ENCODE measurements around the gene C17orf107. TPM values are rescaled to one million over a fixed set of nuclear protein-coding genes. Genes with fewer than 3 reads are reported as not detected.

C17orf107 gene
- total RNA-seq, 1 donor from 2014 or later: 2.7 TPM

DNA sequence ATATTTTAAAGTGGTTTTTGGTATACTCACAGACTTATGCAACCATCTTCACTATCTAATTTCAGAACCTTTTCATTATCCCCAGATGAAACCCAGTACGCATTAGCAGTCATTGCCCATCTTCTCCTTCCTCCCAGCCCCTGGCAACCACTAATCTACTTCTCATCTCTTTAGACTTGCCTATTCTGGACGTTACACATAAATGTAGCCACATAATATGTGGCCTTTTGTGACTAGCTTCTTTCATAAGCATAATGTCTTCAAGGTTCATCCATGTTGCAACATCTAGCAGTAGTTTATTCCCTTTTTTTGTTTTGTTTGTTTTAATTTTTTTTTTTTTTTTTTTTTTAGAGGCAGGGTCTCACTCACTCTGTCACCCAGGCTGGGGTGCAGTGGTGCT, 28.5 kb upstream of the C17orf107 start:
- intact Hi-C loops (cut with DNase I): no loop called here
- H3K36me3 ChIP-seq: no peaks in the 10 kb centered on the region
- TF ChIP-seq, protein P1, sequence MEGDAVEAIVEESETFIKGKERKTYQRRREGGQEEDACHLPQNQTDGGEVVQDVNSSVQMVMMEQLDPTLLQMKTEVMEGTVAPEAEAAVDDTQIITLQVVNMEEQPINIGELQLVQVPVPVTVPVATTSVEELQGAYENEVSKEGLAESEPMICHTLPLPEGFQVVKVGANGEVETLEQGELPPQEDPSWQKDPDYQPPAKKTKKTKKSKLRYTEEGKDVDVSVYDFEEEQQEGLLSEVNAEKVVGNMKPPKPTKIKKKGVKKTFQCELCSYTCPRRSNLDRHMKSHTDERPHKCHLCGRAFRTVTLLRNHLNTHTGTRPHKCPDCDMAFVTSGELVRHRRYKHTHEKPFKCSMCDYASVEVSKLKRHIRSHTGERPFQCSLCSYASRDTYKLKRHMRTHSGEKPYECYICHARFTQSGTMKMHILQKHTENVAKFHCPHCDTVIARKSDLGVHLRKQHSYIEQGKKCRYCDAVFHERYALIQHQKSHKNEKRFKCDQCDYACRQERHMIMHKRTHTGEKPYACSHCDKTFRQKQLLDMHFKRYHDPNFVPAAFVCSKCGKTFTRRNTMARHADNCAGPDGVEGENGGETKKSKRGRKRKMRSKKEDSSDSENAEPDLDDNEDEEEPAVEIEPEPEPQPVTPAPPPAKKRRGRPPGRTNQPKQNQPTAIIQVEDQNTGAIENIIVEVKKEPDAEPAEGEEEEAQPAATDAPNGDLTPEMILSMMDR (IDR thresholded peaks at IDR 0.05): no peak
- H3K27me3 ChIP-seq: no peaks in the 10 kb centered on the region
- no peak for DNase-seq
- peak; percentile 52 for ATAC-seq
- no peaks in the 10 kb centered on the region for H3K9me3 ChIP-seq
- no peak overlapping the region for H3K27ac ChIP-seq
- H3K4me1 ChIP-seq: peaks cover 23% of the 10 kb centered on the region
- H3K4me3 ChIP-seq: no peak overlapping the region

DNA sequence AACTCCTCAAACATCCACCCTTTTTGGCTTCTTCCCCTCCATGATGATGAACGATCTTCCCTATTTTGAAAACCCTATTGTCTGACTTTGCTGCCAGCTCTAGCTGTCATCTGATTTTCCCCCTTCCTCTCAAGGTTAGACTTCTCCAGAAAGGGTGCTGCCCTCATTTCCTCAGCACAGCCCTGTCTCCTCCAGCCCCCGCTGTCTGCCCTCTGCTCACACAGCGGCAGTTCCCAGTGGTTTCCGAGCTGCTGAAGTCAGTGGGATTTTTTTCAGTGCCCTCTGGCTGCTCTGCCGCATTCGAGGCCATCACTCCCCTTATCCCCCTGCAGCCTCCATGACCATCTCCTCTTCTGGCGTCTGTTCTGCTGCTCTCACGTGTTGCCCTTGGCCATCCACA, 26.6 kb upstream of the C17orf107 start:
- no peaks in the 10 kb centered on the region for H3K9me3 ChIP-seq
- H3K27ac ChIP-seq: peak overlapping the region; percentile 36
- TF ChIP-seq, protein P1 (IDR thresholded peaks at IDR 0.05): no peak
- H3K4me1 ChIP-seq: peaks cover 26% of the 10 kb centered on the region
- ATAC-seq (peak; percentile 90), DNase-seq (peak; percentile 80)
- no peaks in the 10 kb centered on the region for H3K36me3 ChIP-seq
- no peaks in the 10 kb centered on the region for H3K27me3 ChIP-seq
- intact Hi-C loops (cut with DNase I): no loop called here
- no peak overlapping the region for H3K4me3 ChIP-seq

DNA sequence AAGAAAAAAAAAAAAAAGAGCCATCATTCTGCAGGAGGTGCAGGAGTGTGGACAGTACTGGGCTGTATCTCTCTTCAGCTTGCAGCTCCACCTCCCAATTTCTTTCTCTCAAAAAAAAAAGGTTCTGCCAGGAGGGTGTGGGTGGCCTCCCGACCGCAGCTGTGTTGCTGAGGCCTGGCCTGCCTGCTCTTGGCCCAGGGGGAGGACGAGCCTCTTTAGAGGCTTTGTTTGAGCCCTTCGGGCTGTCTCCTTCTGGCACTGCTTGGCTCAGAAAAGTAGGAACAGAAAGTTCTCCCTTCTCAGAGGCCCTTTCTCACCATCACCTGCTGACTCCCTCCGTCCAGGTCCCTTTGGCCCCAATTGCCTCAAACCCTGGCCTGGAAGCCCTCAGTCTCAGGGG, 22.2 kb upstream of the C17orf107 start:
- TF ChIP-seq, protein P1 (IDR thresholded peaks at IDR 0.05): no peak
- ATAC-seq (peak; percentile 57), DNase-seq (no peak)
- no peaks in the 10 kb centered on the region for H3K27me3 ChIP-seq
- H3K4me1 ChIP-seq: peaks cover 16% of the 10 kb centered on the region
- H3K36me3 ChIP-seq: peaks cover under 1% of the 10 kb centered on the region
- intact Hi-C loops (cut with DNase I): no loop called here
- no peak overlapping the region for H3K4me3 ChIP-seq
- no peak overlapping the region for H3K27ac ChIP-seq
- H3K9me3 ChIP-seq: no peaks in the 10 kb centered on the region

DNA sequence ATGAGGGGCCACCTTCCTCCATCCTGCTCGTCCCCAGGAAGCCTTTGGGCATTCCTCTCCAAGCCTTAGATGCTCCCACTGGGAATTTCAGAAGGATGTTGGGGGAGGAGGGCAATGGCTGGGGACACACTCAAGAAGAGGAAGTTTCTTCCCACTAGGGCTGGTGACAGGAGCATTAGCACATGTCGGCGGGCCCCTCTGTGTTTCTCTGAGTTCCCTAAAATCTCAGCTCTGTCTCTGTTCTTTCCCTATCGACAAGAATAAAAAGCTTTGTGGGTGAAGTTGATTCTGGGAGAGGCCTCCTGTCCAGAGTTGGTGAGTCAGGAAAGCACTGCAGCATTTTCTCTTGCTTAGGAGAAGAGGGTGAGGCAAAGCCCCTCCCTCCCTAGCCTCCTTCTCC, 19.7 kb upstream of the C17orf107 start:
- Histone ChIP-seq H3K9me3 (no peaks in the 10 kb centered on the region), H3K36me3 (peaks cover 18% of the 10 kb centered on the region), H3K4me3 (no peak overlapping the region), H3K4me1 (peaks cover 7% of the 10 kb centered on the region), H3K27me3 (no peaks in the 10 kb centered on the region), H3K27ac (no peak overlapping the region)
- TF ChIP-seq, protein P1 (IDR thresholded peaks at IDR 0.05): no peak
- DNase-seq (peak; percentile 76), ATAC-seq (peak; percentile 69)
- intact Hi-C loops (cut with DNase I): no loop called here

DNA sequence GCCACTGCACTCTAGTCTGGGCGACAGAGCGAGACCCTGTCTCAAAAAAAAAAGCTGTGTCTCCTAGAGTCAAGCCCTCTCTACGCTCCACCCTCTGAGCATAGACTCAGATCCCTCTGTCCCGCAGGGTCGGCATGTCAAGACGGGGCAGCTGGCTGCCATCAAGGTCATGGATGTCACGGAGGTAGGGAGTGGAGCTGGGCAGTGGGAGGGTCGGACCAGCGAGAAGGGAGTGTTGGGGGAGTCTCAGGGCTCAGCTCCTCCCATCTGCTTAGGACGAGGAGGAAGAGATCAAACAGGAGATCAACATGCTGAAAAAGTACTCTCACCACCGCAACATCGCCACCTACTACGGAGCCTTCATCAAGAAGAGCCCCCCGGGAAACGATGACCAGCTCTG, 18.5 kb upstream of the C17orf107 start:
- Histone ChIP-seq H3K9me3 (no peaks in the 10 kb centered on the region), H3K36me3 (peaks cover 31% of the 10 kb centered on the region), H3K27ac (no peak overlapping the region), H3K4me1 (peaks cover 7% of the 10 kb centered on the region), H3K4me3 (no peak overlapping the region), H3K27me3 (no peaks in the 10 kb centered on the region)
- intact Hi-C loops (cut with DNase I): loop anchor here (10.0 kb wide), 1 partner anchor 166 kb away; the partner anchor contains the start of gene ARRB2
- TF ChIP-seq, protein P1 (IDR thresholded peaks at IDR 0.05): no peak
- DNase-seq (no peak), ATAC-seq (no peak)

All from upper lobe of right lung (tissue), 1 donor.